T-cell (primary cell): ENCODE results near the gene SLC8A1. TPM values are rescaled to one million over a fixed set of nuclear protein-coding genes. Genes with fewer than 3 reads are reported as not detected.

ENCODE experiments used
- ATAC-seq, 4 experiments: fragments of 200-7000 bp in 3 of 4; fragments of 150-1000 bp in 1 of 4; cut with Tn5 transposase; replicated peaks in 1 of 4; 1 replicate in 3 of 4; 2 replicates in 1 of 4; pipeline ENCODE4 v1.10.0; 2021; ENCODE audit warnings: moderate library complexity in 3 of 4, mild to moderate bottlenecking in 2 of 4, moderate number of reproducible peaks in 1 of 4
- CTCF ChIA-PET, 2 donors: fragments of 300-600 bp; sonication (Branson Sonifier 250); formaldehyde crosslinking; loops; one replicate each; lab custom pipeline; 2022; ENCODE audit warnings: antibody characterized with exemption in 2 of 2; lab: Charles Lee
- POLR2A ChIA-PET, 2 donors: fragments of 300-600 bp; sonication (Branson Sonifier 250); formaldehyde crosslinking; loops; one replicate each; lab custom pipeline; 2022; ENCODE audit warnings: antibody characterized with exemption in 2 of 2; lab: Charles Lee
- DNase-seq, 35 experiments: peaks; one replicate each; pipeline versions ENCODE4 v3.0.0 to v3.0.0-alpha.2; 2013 to 2023
- H3K27ac ChIP-seq: one replicate; pipeline ENCODE4 v1.5.1; 2013; ENCODE audit warnings: low read length
- H3K27me3 ChIP-seq, 2 experiments: replicated peaks in 1 of 2; 1 replicate in 1 of 2; 2 replicates in 1 of 2; pipeline versions ENCODE4 v1.6.1 to v1.7.0; 2013; ENCODE audit warnings: low read length in 1 of 2, mixed read lengths in 1 of 2; ENCODE audit not compliant: control insufficient read depth in 2 of 2, insufficient read depth in 2 of 2; ENCODE audit errors: extremely low read depth in 1 of 2
- H3K36me3 ChIP-seq, 2 donors: 1 replicate in 1 of 2; 2 replicates in 1 of 2; pipeline versions ENCODE4 v1.6.1 to v1.7.0; 2013; ENCODE audit warnings: low read length in 1 of 2; ENCODE audit not compliant: control insufficient read depth in 2 of 2, insufficient read depth in 1 of 2; ENCODE audit errors: extremely low read depth in 1 of 2
- H3K4me1 ChIP-seq, 2 experiments: 1 replicate in 1 of 2; 2 replicates in 1 of 2; pipeline versions ENCODE4 v1.6.1 to v1.7.0; 2013; ENCODE audit warnings: low read length in 2 of 2, mixed read lengths in 1 of 2; ENCODE audit not compliant: insufficient read depth in 2 of 2, control insufficient read depth in 1 of 2; ENCODE audit errors: extremely low read depth in 1 of 2
- H3K4me3 ChIP-seq, 2 donors: 1 replicate in 1 of 2; 2 replicates in 1 of 2; pipeline versions ENCODE4 v1.5.1 to v1.7.0; 2013; ENCODE audit warnings: mild to moderate bottlenecking in 2 of 2, low read length in 1 of 2, moderate library complexity in 1 of 2; ENCODE audit not compliant: control insufficient read depth in 1 of 2; ENCODE audit errors: extremely low read depth in 1 of 2
- H3K9me3 ChIP-seq: 2 replicates; pipeline ENCODE4 v1.7.0; 2013
- H3K27ac Mint-ChIP-seq, 2 donors: one replicate each; pipeline ENCODE4 v1.8.0; 2020 to 2021; ENCODE audit warnings: mild to moderate bottlenecking in 2 of 2, mixed read lengths in 2 of 2
- H3K27me3 Mint-ChIP-seq, 2 donors: one replicate each; pipeline ENCODE4 v1.8.0; 2021 to 2022; ENCODE audit warnings: mixed read lengths in 2 of 2
- H3K36me3 Mint-ChIP-seq: one replicate; pipeline ENCODE4 v1.8.0; 2021; ENCODE audit warnings: mixed read lengths
- H3K4me1 Mint-ChIP-seq, 3 donors: one replicate each; pipeline ENCODE4 v1.8.0; 2020 to 2022; ENCODE audit warnings: mixed read lengths in 3 of 3, mild to moderate bottlenecking in 1 of 3
- H3K4me3 Mint-ChIP-seq, 3 donors: one replicate each; pipeline ENCODE4 v1.8.0; 2020 to 2022; ENCODE audit warnings: mild to moderate bottlenecking in 3 of 3, mixed read lengths in 3 of 3, moderate library complexity in 3 of 3
- H3K9me3 Mint-ChIP-seq, 3 donors: one replicate each; pipeline ENCODE4 v1.8.0; 2020 to 2022; ENCODE audit warnings: mixed read lengths in 3 of 3
- WGBS: methylation state at CpG from one replicate; pipeline ENCODE4 v1.1.5; 2013; ENCODE audit warnings: missing lambda C conversion rate; ENCODE audit not compliant: insufficient coverage; 5-methylcytosine and 5-hydroxymethylcytosine counted together
- total RNA-seq, 35 experiments: library from RNA in 6 of 35; stranded (reverse) in 6 of 35; fragments of 120-200 nt in 1 of 35; gene quantifications; one replicate each; pipeline versions ENCODE4 v1.2.1 to v1.2.4 and lab custom pipeline; 2013 to 2026

Gene SLC8A1
- total RNA-seq, 5 donors from 2014 or later (not counting 1 experiment from before 2014, with no cell fraction given), result 0.09 to 0.35 (median 0.13) TPM

- POLR2A ChIA-PET, result no interaction called here
- no peaks in the 10 kb centered on the region for H3K9me3 ChIP-seq
- Mint-ChIP-seq H3K27ac (no peak overlapping the region), H3K36me3 (no peaks in the 10 kb centered on the region), H3K9me3 (peaks cover 0 to 10% (median 2%) of the 10 kb centered on the region in 3 donors), H3K27me3 (peaks cover 0 to under 1% of the 10 kb centered on the region in 2 donors), H3K4me1 (no peaks in the 10 kb centered on the region), H3K4me3 (no peak overlapping the region)
- H3K27ac ChIP-seq, result no peak overlapping the region
- H3K4me1 ChIP-seq, result no peaks in the 10 kb centered on the region
- H3K36me3 ChIP-seq, result no peaks in the 10 kb centered on the region
- no peak for DNase-seq
- ATAC-seq, result no peak
- no peak overlapping the region for H3K4me3 ChIP-seq
- CTCF ChIA-PET, result no interaction called here
- WGBS, result no CpG with 5 or more reads among the region's 2 CpGs
- no peaks in the 10 kb centered on the region for H3K27me3 ChIP-seq
Measured at GRCh38 chr2:40315683-40316082, 136.2 kb downstream of the SLC8A1 start.

- no peak for DNase-seq
- no peaks in the 10 kb centered on the region for H3K36me3 ChIP-seq
- H3K4me3 Mint-ChIP-seq, result no peak overlapping the region
- peaks cover 0 to 7% (median 2%) of the 10 kb centered on the region in 3 donors for H3K9me3 Mint-ChIP-seq
- no peaks in the 10 kb centered on the region for H3K27me3 Mint-ChIP-seq
- no peaks in the 10 kb centered on the region for H3K27me3 ChIP-seq
- no CpG with 5 or more reads among the region's 2 CpGs for WGBS
- ATAC-seq, result no peak
- POLR2A ChIA-PET, result no interaction called here
- H3K4me3 ChIP-seq, result no peak overlapping the region
- H3K4me1 ChIP-seq, result no peaks in the 10 kb centered on the region
- no peaks in the 10 kb centered on the region for H3K36me3 Mint-ChIP-seq
- no peak overlapping the region for H3K27ac ChIP-seq
- no peak overlapping the region for H3K27ac Mint-ChIP-seq
- CTCF ChIA-PET, result no interaction called here
- no peaks in the 10 kb centered on the region for H3K9me3 ChIP-seq
- H3K4me1 Mint-ChIP-seq, result no peaks in the 10 kb centered on the region
Measured at GRCh38 chr2:40311026-40311425, 140.9 kb downstream of the SLC8A1 start.

GRCh38 chr2:40310303-40310702 lies 141.6 kb downstream of the SLC8A1 start:
- H3K4me3 Mint-ChIP-seq, result no peak overlapping the region
- H3K4me1 ChIP-seq, result no peaks in the 10 kb centered on the region
- H3K27ac Mint-ChIP-seq, result no peak overlapping the region
- CTCF ChIA-PET, result no interaction called here
- H3K4me3 ChIP-seq, result no peak overlapping the region
- H3K27ac ChIP-seq, result no peak overlapping the region
- H3K9me3 Mint-ChIP-seq, result peaks cover 0 to 4% (median 2%) of the 10 kb centered on the region in 3 donors
- POLR2A ChIA-PET, result no interaction called here
- H3K27me3 ChIP-seq, result no peaks in the 10 kb centered on the region
- H3K9me3 ChIP-seq, result no peaks in the 10 kb centered on the region
- no peaks in the 10 kb centered on the region for H3K36me3 ChIP-seq
- no peaks in the 10 kb centered on the region for H3K4me1 Mint-ChIP-seq
- 80% methylated on average over 1 of the region's 1 CpG for WGBS
- DNase-seq (no peak), ATAC-seq (no peak)
- H3K27me3 Mint-ChIP-seq, result no peaks in the 10 kb centered on the region
- no peaks in the 10 kb centered on the region for H3K36me3 Mint-ChIP-seq

GRCh38 chr2:40304340-40304739 lies 147.6 kb downstream of the SLC8A1 start:
- Histone ChIP-seq H3K36me3 (no peaks in the 10 kb centered on the region), H3K4me3 (no peak overlapping the region), H3K4me1 (no peaks in the 10 kb centered on the region), H3K27ac (no peak overlapping the region), H3K9me3 (no peaks in the 10 kb centered on the region), H3K27me3 (no peaks in the 10 kb centered on the region)
- Mint-ChIP-seq H3K9me3 (no peaks in the 10 kb centered on the region), H3K36me3 (no peaks in the 10 kb centered on the region), H3K4me3 (no peak overlapping the region), H3K27ac (no peak overlapping the region), H3K4me1 (no peaks in the 10 kb centered on the region), H3K27me3 (no peaks in the 10 kb centered on the region)
- no peak for ATAC-seq
- ChIA-PET POLR2A (no interaction called here), CTCF (no interaction called here)
- 86% methylated on average over 8 of the region's 8 CpGs for WGBS
- DNase-seq, result no peak

- no peak overlapping the region for H3K27ac Mint-ChIP-seq
- WGBS, result no CpG with 5 or more reads among the region's 4 CpGs
- ATAC-seq, result no peak
Measured at GRCh38 chr2:40303746-40304145, 148.1 kb downstream of the SLC8A1 start.

GRCh38 chr2:40302751-40303325 lies 149.1 kb downstream of the SLC8A1 start:
- no peaks in the 10 kb centered on the region for H3K36me3 ChIP-seq
- Mint-ChIP-seq H3K27me3 (no peaks in the 10 kb centered on the region), H3K4me1 (no peaks in the 10 kb centered on the region), H3K9me3 (no peaks in the 10 kb centered on the region), H3K27ac (no peak overlapping the region), H3K36me3 (no peaks in the 10 kb centered on the region), H3K4me3 (no peak overlapping the region)
- ChIA-PET CTCF (no interaction called here), POLR2A (no interaction called here)
- no peak overlapping the region for H3K4me3 ChIP-seq
- no peaks in the 10 kb centered on the region for H3K27me3 ChIP-seq
- H3K9me3 ChIP-seq, result no peaks in the 10 kb centered on the region
- H3K27ac ChIP-seq, result no peak overlapping the region
- no CpG with 5 or more reads among the region's 2 CpGs for WGBS
- no peak for DNase-seq
- no peaks in the 10 kb centered on the region for H3K4me1 ChIP-seq
- no peak for ATAC-seq

More at GRCh38 chr2:40303746-40304145, 148.1 kb downstream of the SLC8A1 start:
- H3K9me3 ChIP-seq, result no peaks in the 10 kb centered on the region
- DNase-seq, result no peak
- Mint-ChIP-seq H3K36me3 (no peaks in the 10 kb centered on the region), H3K4me3 (no peak overlapping the region), H3K4me1 (no peaks in the 10 kb centered on the region), H3K27me3 (no peaks in the 10 kb centered on the region), H3K9me3 (no peaks in the 10 kb centered on the region)
- POLR2A ChIA-PET, result no interaction called here
- H3K4me3 ChIP-seq, result no peak overlapping the region
- H3K27ac ChIP-seq, result no peak overlapping the region
- H3K36me3 ChIP-seq, result no peaks in the 10 kb centered on the region
- CTCF ChIA-PET, result no interaction called here
- no peaks in the 10 kb centered on the region for H3K4me1 ChIP-seq
- no peaks in the 10 kb centered on the region for H3K27me3 ChIP-seq

- no peak for DNase-seq
- no peaks in the 10 kb centered on the region for H3K4me1 ChIP-seq
- ChIA-PET CTCF (interaction anchor here in 1 of 2 donors (0.8 kb wide), 1 partner anchor 46 kb away, joined by 3 read pairs; no protein-coding TSS in a partner anchor), POLR2A (no interaction called here)
- H3K27me3 ChIP-seq, result no peaks in the 10 kb centered on the region
- H3K4me3 Mint-ChIP-seq, result no peak overlapping the region
- 57% methylated on average over 2 of the region's 6 CpGs for WGBS
- ATAC-seq, result no peak
- H3K4me1 Mint-ChIP-seq, result no peaks in the 10 kb centered on the region
- H3K27ac Mint-ChIP-seq, result no peak overlapping the region
- H3K9me3 ChIP-seq, result no peaks in the 10 kb centered on the region
- no peaks in the 10 kb centered on the region for H3K27me3 Mint-ChIP-seq
- H3K27ac ChIP-seq, result no peak overlapping the region
- H3K36me3 Mint-ChIP-seq, result no peaks in the 10 kb centered on the region
- H3K4me3 ChIP-seq, result no peak overlapping the region
- no peaks in the 10 kb centered on the region for H3K36me3 ChIP-seq
- H3K9me3 Mint-ChIP-seq, result no peaks in the 10 kb centered on the region
Measured at GRCh38 chr2:40300391-40300790, 151.5 kb downstream of the SLC8A1 start.
